Endothelial cell of umbilical vein (primary cell): ENCODE data around the gene ST6GALNAC3. TPM values are rescaled to one million over a fixed set of nuclear protein-coding genes. Genes with fewer than 3 reads are reported as not detected.

Experiments used
- Bru-seq: library from RNA; stranded (reverse); fragments of 400-500 nt; gene quantifications from one replicate; lab custom pipeline; 2021; lab: Mats Ljungman, UMichigan
- BruChase-seq, 2 experiments: library from RNA; stranded (reverse); fragments of 400-500 nt; gene quantifications; one replicate each; lab custom pipeline; 2021; lab: Mats Ljungman, UMichigan
- BruUV-seq: library from RNA; stranded (reverse); fragments of 400-500 nt; replicated peaks from 2 replicates; lab custom pipeline; 2021; lab: Mats Ljungman, UMichigan
- CTCF ChIA-PET: fragments of 300-600, 350-600 bp; sonication (Branson Sonifier 250); formaldehyde crosslinking; loops from one replicate; lab custom pipeline; 2021; ENCODE audit warnings: antibody characterized with exemption, inconsistent platforms; lab: Charles Lee
- POLR2A ChIA-PET: fragments of 300-600, 350-600 bp; sonication (Branson Sonifier 250); formaldehyde crosslinking; loops from one replicate; lab custom pipeline; 2021; ENCODE audit warnings: antibody characterized with exemption, inconsistent platforms; lab: Charles Lee
- DNase-seq: peaks from one replicate; pipeline ENCODE4 v3.0.0-alpha.2; 2011; ENCODE audit warnings: low read depth, low spot score
- FAIRE-seq: peaks from 2 replicates; lab custom pipeline; 2011; peaks lifted over from hg19 to GRCh38; lab: Jason Lieb, UNC
- H2AFZ ChIP-seq: 2 replicates; pipeline ENCODE4 v1.6.0; 2012; ENCODE audit warnings: low read depth, low read length, control low read depth, inconsistent platforms
- H3K27ac ChIP-seq: 2 replicates; pipeline ENCODE4 v1.5.1; 2011; ENCODE audit warnings: low read depth, mild to moderate bottlenecking, control low read depth, low read length, moderate library complexity; ENCODE audit not compliant: insufficient read depth
- H3K27me3 ChIP-seq, 2 experiments: 2 replicates each; pipeline versions ENCODE4 v1.6.0 to v1.6.1; 2011; ENCODE audit warnings: low read length in 2 of 2, mixed read lengths in 1 of 2; ENCODE audit not compliant: control insufficient read depth in 2 of 2, insufficient read depth in 2 of 2
- H3K36me3 ChIP-seq, 2 experiments: 2 replicates in 1 of 2; 3 replicates in 1 of 2; pipeline ENCODE4 v1.5.1; 2011; ENCODE audit warnings: low read length in 2 of 2, mild to moderate bottlenecking in 1 of 2, moderate library complexity in 1 of 2; ENCODE audit not compliant: control insufficient read depth in 2 of 2, insufficient read depth in 2 of 2; ENCODE audit errors: extremely low read depth in 1 of 2
- H3K4me1 ChIP-seq: 3 replicates; pipeline ENCODE4 v1.5.1; 2011; ENCODE audit warnings: mild to moderate bottlenecking, low read length; ENCODE audit not compliant: control insufficient read depth, insufficient read depth; ENCODE audit errors: extremely low read depth
- H3K4me2 ChIP-seq: 2 replicates; pipeline ENCODE4 v1.6.1; 2011; ENCODE audit warnings: low read length, control low read depth, mixed read lengths; ENCODE audit not compliant: insufficient read depth
- H3K4me3 ChIP-seq, 3 experiments: fragments of 200-600 bp in 1 of 3; sonication (generic), shearing (Covaris generic) in 1 of 3; replicated peaks in 1 of 3; 2 replicates each; pipeline ENCODE4 v1.5.1; 2011 to 2016; ENCODE audit warnings: control low read depth in 3 of 3, low read length in 3 of 3, mild to moderate bottlenecking in 2 of 3, inconsistent platforms in 1 of 3, low read depth in 1 of 3, moderate library complexity in 1 of 3; ENCODE audit not compliant: insufficient read depth in 1 of 3
- H3K79me2 ChIP-seq: 2 replicates; pipeline ENCODE4 v1.6.0; 2012; ENCODE audit warnings: low read length, inconsistent platforms; ENCODE audit not compliant: control insufficient read depth, insufficient read depth
- H3K9ac ChIP-seq: replicated peaks from 2 replicates; pipeline ENCODE3; 2011; ENCODE audit warnings: low read length, control low read depth; ENCODE audit not compliant: insufficient read depth; ENCODE audit errors: extremely low read depth
- H3K9me1 ChIP-seq: replicated peaks from 3 replicates; pipeline ENCODE4 v1.6.0; 2011; ENCODE audit warnings: mild to moderate bottlenecking, low read length; ENCODE audit not compliant: control insufficient read depth, insufficient read depth; ENCODE audit errors: extremely low read depth
- H3K9me3 ChIP-seq: replicated peaks from 2 replicates; pipeline ENCODE4 v1.5.1; 2012; ENCODE audit warnings: low read length, inconsistent platforms; ENCODE audit not compliant: control insufficient read depth, insufficient read depth
- H4K20me1 ChIP-seq: replicated peaks from 2 replicates; pipeline ENCODE3; 2011; ENCODE audit warnings: mild to moderate bottlenecking, low read length; ENCODE audit not compliant: control insufficient read depth, insufficient read depth; ENCODE audit errors: extremely low read depth
- CTCF ChIP-seq, 2 donors: IDR thresholded peaks; 1 replicate in 1 of 2; 2 replicates in 1 of 2; pipeline ENCODE4 v1.5.1; 2011; ENCODE audit warnings: low read length in 2 of 2, mild to moderate bottlenecking in 2 of 2, moderate library complexity in 2 of 2, control low read depth in 1 of 2, inconsistent platforms in 1 of 2, low read depth in 1 of 2; ENCODE audit not compliant: insufficient read depth in 1 of 2; ENCODE audit errors: extremely low read depth in 1 of 2
- EZH2 ChIP-seq: IDR thresholded peaks from 2 replicates; pipeline ENCODE4 v1.6.1; 2012; ENCODE audit warnings: borderline replicate concordance, low read depth, mild to moderate bottlenecking, moderate library complexity, low read length, inconsistent platforms; ENCODE audit not compliant: severe bottlenecking
- FOS ChIP-seq: IDR thresholded peaks from 2 replicates; pipeline ENCODE4 v1.6.1; 2011; ENCODE audit warnings: mild to moderate bottlenecking, low read length, moderate library complexity, borderline replicate concordance; ENCODE audit not compliant: insufficient read depth
- GATA2 ChIP-seq: IDR thresholded peaks from 2 replicates; pipeline ENCODE4 v1.7.0; 2011; ENCODE audit warnings: low read depth, mild to moderate bottlenecking, moderate library complexity, mixed read lengths, low read length; ENCODE audit not compliant: insufficient read length, insufficient read depth
- JUN ChIP-seq: IDR thresholded peaks from 2 replicates; pipeline ENCODE4 v1.6.1; 2011; ENCODE audit warnings: borderline replicate concordance, low read depth; ENCODE audit not compliant: insufficient read length, insufficient read depth
- MYC ChIP-seq: IDR thresholded peaks from one replicate; pipeline ENCODE4 v1.6.1; 2011; ENCODE audit warnings: mild to moderate bottlenecking, low read depth, low read length
- POLR2A ChIP-seq: IDR thresholded peaks from 2 replicates; pipeline ENCODE4 v1.6.1; 2012; ENCODE audit warnings: low read depth, mild to moderate bottlenecking, control low read depth, low read length
- POLR2AphosphoS5 ChIP-seq: IDR thresholded peaks from 2 replicates; pipeline ENCODE4 v1.6.1; 2012; ENCODE audit warnings: low read depth, mild to moderate bottlenecking, control low read depth, low read length, moderate library complexity; ENCODE audit not compliant: insufficient read depth
- dilution Hi-C: fragments of 300-500 bp; cut with MboI; formaldehyde crosslinking; loops from one replicate; pipeline ENCODE4 v1.15.0; 2019; ENCODE audit warnings: low sequenced_read_pairs; ENCODE audit not compliant: extremely low pct_ligation_motif_present
- intact Hi-C: fragments of 100-400 bp; cut with micrococcal nuclease; formaldehyde crosslinking; loops from one replicate; pipeline ENCODE4 v1.10.0; 2022
- long read RNA-seq: library from polyadenylated mRNA; stranded (forward); transcript quantifications from one replicate; pipeline ENCODE4 v2.0.0, GENCODE V29; 2021
- polyA minus RNA-seq, 3 experiments: library from RNA; depleted of rRNA, polyadenylated mRNA; stranded (reverse); fragments of >200 nt; gene quantifications; 1 replicate in 1 of 3; 2 replicates in 2 of 3; pipeline ENCODE4 v1.2.3, GENCODE V29; 2011
- polyA plus RNA-seq, 4 experiments: library from polyadenylated mRNA; depleted of rRNA in 3 of 4; stranded (reverse) in 3 of 4; unstranded in 1 of 4; fragments of >200 nt; gene quantifications; 2 replicates each; pipeline versions ENCODE4 v1.2.1 to v1.2.3, GENCODE V29; 2011 to 2012; ENCODE audit warnings: missing spikeins in 1 of 4
- total RNA-seq: library from RNA; stranded (reverse); gene quantifications from 2 replicates; pipeline ENCODE4 v1.2.3, GENCODE V29; 2021
- TF ChIP-seq, protein P1 (sequence below): IDR thresholded peaks from 2 replicates; pipeline ENCODE4 v1.6.1; 2011; ENCODE audit not compliant: insufficient read depth, insufficient read length

The ST6GALNAC3 gene
- total RNA-seq (44.0 and 48.3 TPM in 2 replicates), polyA plus RNA-seq (6.6 and 7.6 TPM in 2 replicates), polyA minus RNA-seq (48.5 and 63.2 TPM in 2 replicates), Bru-seq, nascent RNA (percentile 84 among the genes with signal in this experiment), BruChase-seq, experiment 1, labeled RNA remaining after a 6-hour chase (percentile 71 among the genes with signal in this experiment), BruChase-seq, experiment 2, labeled RNA remaining after a 2-hour chase (percentile 84 among the genes with signal in this experiment)
- 10.8 and 12.3 TPM in 2 replicates for polyA plus RNA-seq (2011; cell fraction: cytosol; rRNA removed)
- polyA plus RNA-seq (2011; cell fraction: nucleus; rRNA removed), result 14.1 and 15.5 TPM in 2 replicates
- polyA plus RNA-seq (2012), result 17.2 and 30.4 TPM in 2 replicates
- polyA minus RNA-seq (2011; cell fraction: cytosol; rRNA and poly(A)+ RNA removed), result not detected
- polyA minus RNA-seq (2011; cell fraction: nucleus; rRNA and poly(A)+ RNA removed), result 58.2 and 103 TPM in 2 replicates
- long read RNA-seq, partial matches to known transcripts, result 3 of 24 reads
- long read RNA-seq, other reads (novel, unspliced or antisense), result 17 of 24 reads

DNA sequence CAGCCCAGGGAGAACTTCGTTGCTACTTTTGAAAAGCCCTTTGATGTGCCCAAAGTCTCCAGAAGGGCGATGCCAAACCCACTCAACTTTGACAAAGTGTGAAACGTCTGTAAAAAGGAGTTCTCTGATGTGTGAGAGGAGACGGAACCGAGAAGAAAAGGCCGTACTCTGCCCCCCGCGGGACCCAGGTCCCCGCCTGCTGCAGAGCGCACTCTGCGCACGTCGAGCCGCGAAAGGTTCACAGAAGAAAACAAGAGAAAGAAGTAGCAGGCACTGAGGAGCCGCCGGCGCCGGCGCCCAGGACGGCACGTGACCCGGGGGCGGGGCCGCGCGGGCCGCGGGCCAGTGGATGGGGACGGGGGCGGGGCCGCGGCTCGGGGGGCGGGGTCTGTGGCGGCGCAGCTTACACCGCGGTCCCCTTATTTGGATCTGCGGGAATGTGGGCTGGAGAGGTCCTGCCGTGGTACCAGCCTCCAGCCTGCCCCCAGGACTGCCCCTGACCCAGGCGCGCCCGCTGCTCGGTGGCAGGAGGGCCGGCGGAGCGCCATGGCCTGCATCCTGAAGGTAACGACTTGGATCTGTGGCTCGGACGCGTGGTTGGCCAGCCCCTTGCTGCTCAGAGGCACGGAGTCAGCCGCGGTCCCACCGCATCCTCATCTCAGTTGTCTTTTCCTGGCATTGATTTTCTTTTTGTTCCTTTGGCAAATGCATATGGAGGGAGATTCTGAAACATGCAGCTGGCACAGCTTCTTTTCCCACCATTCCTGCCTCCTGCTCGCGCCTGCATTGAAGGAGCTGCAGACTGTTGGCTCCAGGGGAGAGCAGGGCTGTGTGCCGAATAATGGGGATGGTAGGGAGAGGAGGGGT lies at the start of gene ST6GALNAC3:
Gene ST6GALNAC3, plus strand, starts transcription at position 426 of the 867 bp plus-strand sequence.
- peak within 1 kb of the TSS; percentile 84 for H3K9ac ChIP-seq
- H3K4me2 ChIP-seq, result peak within 1 kb of the TSS; percentile 89
- no peaks in the 10 kb centered on the region for H3K36me3 ChIP-seq
- peak within 1 kb of the TSS; percentile 75 for H3K27ac ChIP-seq
- dilution Hi-C loops (no loop called here), intact Hi-C loops (loop anchor here (2.0 to 10.0 kb wide), 2 partner anchors 84 to 190 kb away; no protein-coding TSS in a partner anchor)
- BruUV-seq, result TSS peak; percentile 39
- POLR2A ChIA-PET, result interaction anchor here (0.6 kb wide), 1 partner anchor 49 kb away, joined by 4 read pairs; no protein-coding TSS in a partner anchor
- H3K4me3 ChIP-seq, result peak within 1 kb of the TSS; percentile 88 to 98 (median 98)
- H3K4me1 ChIP-seq, result peaks cover 28% of the 10 kb centered on the region
- TF ChIP-seq JUN (no peak), POLR2A (peak; percentile 84), POLR2AphosphoS5 (peak; percentile 60)
- peak within 1 kb of the TSS; percentile 76 for H2AFZ ChIP-seq
- no peaks in the 10 kb centered on the region for H3K9me3 ChIP-seq
- FAIRE-seq, result peak; percentile 67
- H3K27me3 ChIP-seq, result no peaks in the 10 kb centered on the region
- peaks cover 34% of the 10 kb centered on the region for H3K79me2 ChIP-seq
- peaks cover 3% of the 10 kb centered on the region for H3K9me1 ChIP-seq
- peak; percentile 79 for DNase-seq
- CTCF ChIA-PET, result interaction anchor here (1.5 to 1.9 kb wide), 2 partner anchors 40 to 80 kb away, joined by 7 to 10 read pairs; no protein-coding TSS in a partner anchor
- no peaks in the 10 kb centered on the region for H4K20me1 ChIP-seq

- peaks cover 0 to 5% of the 10 kb centered on the region in 2 experiments for H3K27me3 ChIP-seq
- H3K4me2 ChIP-seq, result no peak overlapping the region
- ChIA-PET POLR2A (no interaction called here), CTCF (no interaction called here)
- H3K4me1 ChIP-seq, result no peaks in the 10 kb centered on the region
- DNase-seq, result no peak
- H3K4me3 ChIP-seq, result no peak overlapping the region
- dilution Hi-C loops (no loop called here), intact Hi-C loops (no loop called here)
- no peaks in the 10 kb centered on the region for H3K9me1 ChIP-seq
- TF ChIP-seq MYC, result no peak
- no peak for TF ChIP-seq POLR2AphosphoS5
- TF ChIP-seq, protein P1, sequence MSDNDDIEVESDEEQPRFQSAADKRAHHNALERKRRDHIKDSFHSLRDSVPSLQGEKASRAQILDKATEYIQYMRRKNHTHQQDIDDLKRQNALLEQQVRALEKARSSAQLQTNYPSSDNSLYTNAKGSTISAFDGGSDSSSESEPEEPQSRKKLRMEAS, result no peak
- TF ChIP-seq CTCF (IDR thresholded peaks at IDR 0.05; ENCODE audit: extremely low read depth in 1 of 2, insufficient read depth in 1 of 2, low read depth in 1 of 2, low read length in 2 of 2), result no peak
- TF ChIP-seq JUN, result no peak
- TF ChIP-seq FOS, result no peak
- no peak for TF ChIP-seq GATA2
- no peak for TF ChIP-seq POLR2A
- no peak for TF ChIP-seq EZH2
- BruUV-seq, result no TSS peak
- no peak overlapping the region for H2AFZ ChIP-seq
- H3K27ac ChIP-seq, result no peak overlapping the region
- no peaks in the 10 kb centered on the region for H4K20me1 ChIP-seq
- FAIRE-seq, result no peak
- H3K9ac ChIP-seq, result no peak overlapping the region
- H3K36me3 ChIP-seq, result no peaks in the 10 kb centered on the region
- no peaks in the 10 kb centered on the region for H3K9me3 ChIP-seq
- no peaks in the 10 kb centered on the region for H3K79me2 ChIP-seq
These were observed 47.2 kb upstream of the ST6GALNAC3 start for GRCh38 chr1:76027341-76027740.
